MM.1S (cell line): ENCODE data around the gene IL23R.

Experiments
- DNase-seq: peaks from one replicate; pipeline ENCODE4 v3.0.0-alpha.2; 2015
- H2AFZ ChIP-seq: fragments of 300-600 bp; sonication (generic); 2 replicates; pipeline ENCODE4 v1.6.0; 2016; ENCODE audit warnings: antibody characterized with exemption, low read length
- H3F3A ChIP-seq: fragments of 300-600 bp; sonication (generic); 2 replicates; pipeline ENCODE4 v1.6.1; 2016; ENCODE audit warnings: mild to moderate bottlenecking, antibody characterized with exemption, low read length, moderate library complexity, mixed read lengths; ENCODE audit not compliant: insufficient read depth
- H3K27ac ChIP-seq: fragments of 300-600 bp; sonication (generic); 2 replicates; pipeline ENCODE4 v1.5.1; 2016; ENCODE audit warnings: mild to moderate bottlenecking, low read length
- H3K27me3 ChIP-seq: fragments of 300-600 bp; sonication (generic); replicated peaks from 2 replicates; pipeline ENCODE4 v1.6.0; 2016; ENCODE audit warnings: low read length; ENCODE audit not compliant: insufficient read depth
- H3K36me3 ChIP-seq: fragments of 300-600 bp; sonication (generic); replicated peaks from 2 replicates; pipeline ENCODE4 v1.6.1; 2016; ENCODE audit warnings: mild to moderate bottlenecking, low read length, mixed read lengths; ENCODE audit not compliant: insufficient read depth
- H3K4me1 ChIP-seq: fragments of 300-600 bp; sonication (generic); 2 replicates; pipeline ENCODE4 v1.6.1; 2016; ENCODE audit warnings: low read length, mixed read lengths
- H3K4me2 ChIP-seq: fragments of 300-600 bp; sonication (generic); 2 replicates; pipeline ENCODE4 v1.6.0; 2016; ENCODE audit warnings: low read depth, low read length
- H3K4me3 ChIP-seq: fragments of 300-600 bp; sonication (generic); 2 replicates; pipeline ENCODE4 v1.5.1; 2016; ENCODE audit warnings: low read length, mixed read lengths
- H3K79me2 ChIP-seq: fragments of 300-600 bp; sonication (generic); 2 replicates; pipeline ENCODE4 v1.6.1; 2016; ENCODE audit warnings: mixed run types, low read length, mixed read lengths
- H3K9ac ChIP-seq: fragments of 300-600 bp; sonication (generic); 2 replicates; pipeline ENCODE4 v1.6.1; 2016; ENCODE audit warnings: low read length, mixed read lengths
- H3K9me2 ChIP-seq: fragments of 300-600 bp; sonication (generic); replicated peaks from 2 replicates; pipeline ENCODE4 v1.6.1; 2016; ENCODE audit warnings: mild to moderate bottlenecking, low read length, mixed read lengths; ENCODE audit not compliant: insufficient read depth
- H3K9me3 ChIP-seq: fragments of 300-600 bp; sonication (generic); replicated peaks from 2 replicates; pipeline ENCODE4 v1.6.1; 2016; ENCODE audit warnings: mild to moderate bottlenecking, low read length, mixed read lengths; ENCODE audit not compliant: insufficient read depth
- H4K20me1 ChIP-seq: fragments of 300-600 bp; sonication (generic); 2 replicates; pipeline ENCODE4 v1.6.1; 2016; ENCODE audit warnings: mild to moderate bottlenecking, low read length, moderate library complexity, mixed read lengths; ENCODE audit not compliant: insufficient read depth
- CTCF ChIP-seq: fragments of 300-600 bp; sonication (generic); IDR thresholded peaks from 2 replicates; pipeline ENCODE4 v1.5.1; 2016; ENCODE audit warnings: antibody characterized with exemption, low read length, mixed read lengths
- EZH2 ChIP-seq: fragments of 300-600 bp; sonication (generic); optimal IDR thresholded peaks from 2 replicates; pipeline ENCODE3; 2017; ENCODE audit warnings: low read depth, mild to moderate bottlenecking, antibody characterized with exemption, low read length, mixed read lengths
- EZH2phosphoT487 ChIP-seq: fragments of 300-600 bp; sonication (generic); IDR thresholded peaks from 2 replicates; pipeline ENCODE4 v1.6.1; 2018; ENCODE audit warnings: antibody characterized with exemption, low read length

IL23R gene

GRCh38 chr1:67250051-67250653, 83.9 kb downstream of the IL23R start:
- Histone ChIP-seq H3K9ac (no peak overlapping the region), H3K4me3 (no peak overlapping the region), H3K9me2 (no peaks in the 10 kb centered on the region), H3K27ac (no peak overlapping the region), H3K4me1 (no peaks in the 10 kb centered on the region), H3F3A (no peaks in the 10 kb centered on the region), H3K27me3 (no peaks in the 10 kb centered on the region), H3K4me2 (no peak overlapping the region), H3K79me2 (no peaks in the 10 kb centered on the region), H2AFZ (no peak overlapping the region), H3K36me3 (no peaks in the 10 kb centered on the region), H3K9me3 (no peaks in the 10 kb centered on the region), H4K20me1 (no peaks in the 10 kb centered on the region)
- no peak for DNase-seq
- no peak for TF ChIP-seq EZH2
- TF ChIP-seq EZH2phosphoT487: no peak
- TF ChIP-seq CTCF: no peak

GRCh38 chr1:67256291-67257172, 90.3 kb downstream of the IL23R start:
- Histone ChIP-seq H3K36me3 (no peaks in the 10 kb centered on the region), H3K27me3 (no peaks in the 10 kb centered on the region), H2AFZ (no peak overlapping the region), H4K20me1 (no peaks in the 10 kb centered on the region), H3K9me3 (no peaks in the 10 kb centered on the region), H3K27ac (no peak overlapping the region), H3K9me2 (no peaks in the 10 kb centered on the region), H3K4me2 (no peak overlapping the region), H3K4me3 (no peak overlapping the region), H3K9ac (no peak overlapping the region), H3K79me2 (no peaks in the 10 kb centered on the region), H3K4me1 (peaks cover 4% of the 10 kb centered on the region; the same call in 1 of the 2 replicates), H3F3A (no peaks in the 10 kb centered on the region)
- TF ChIP-seq CTCF (no peak), EZH2 (no peak), EZH2phosphoT487 (no peak)
- no peak for DNase-seq

- H3K9me3 ChIP-seq: no peaks in the 10 kb centered on the region
- no peaks in the 10 kb centered on the region for H3K79me2 ChIP-seq
- H3K9me2 ChIP-seq: no peaks in the 10 kb centered on the region
- H3K36me3 ChIP-seq: no peaks in the 10 kb centered on the region
- TF ChIP-seq EZH2phosphoT487 (no peak), CTCF (no peak), EZH2 (no peak)
- H3K27me3 ChIP-seq: no peaks in the 10 kb centered on the region
- no peak overlapping the region for H3K4me2 ChIP-seq
- no peak overlapping the region for H3K9ac ChIP-seq
- no peak overlapping the region for H3K27ac ChIP-seq
- H3K4me1 ChIP-seq: peaks cover 4% of the 10 kb centered on the region; the same call in 1 of the 2 replicates
- H3F3A ChIP-seq: no peaks in the 10 kb centered on the region
- H2AFZ ChIP-seq: no peak overlapping the region
- no peaks in the 10 kb centered on the region for H4K20me1 ChIP-seq
- no peak for DNase-seq
- H3K4me3 ChIP-seq: no peak overlapping the region
These were observed 90.9 kb downstream of the IL23R start for GRCh38 chr1:67257173-67257535.
